Measurements from ENCODE around the gene CD2AP. TPM values are rescaled to one million over a fixed set of nuclear protein-coding genes. Genes with fewer than 3 reads are reported as not detected.
"Not testable (repeated sequence)": the region's sequence is repeated elsewhere in the genome, so short reads cannot be mapped to it uniquely, and the experiment has no call there.

The CD2AP gene
- 11.7 TPM for total RNA-seq
- long read RNA-seq, full-length matches to known transcripts, result 5 of 16 reads
- long read RNA-seq, partial matches to known transcripts, result 8 of 16 reads
- long read RNA-seq, other reads (novel, unspliced or antisense), result 3 of 16 reads

DNA sequence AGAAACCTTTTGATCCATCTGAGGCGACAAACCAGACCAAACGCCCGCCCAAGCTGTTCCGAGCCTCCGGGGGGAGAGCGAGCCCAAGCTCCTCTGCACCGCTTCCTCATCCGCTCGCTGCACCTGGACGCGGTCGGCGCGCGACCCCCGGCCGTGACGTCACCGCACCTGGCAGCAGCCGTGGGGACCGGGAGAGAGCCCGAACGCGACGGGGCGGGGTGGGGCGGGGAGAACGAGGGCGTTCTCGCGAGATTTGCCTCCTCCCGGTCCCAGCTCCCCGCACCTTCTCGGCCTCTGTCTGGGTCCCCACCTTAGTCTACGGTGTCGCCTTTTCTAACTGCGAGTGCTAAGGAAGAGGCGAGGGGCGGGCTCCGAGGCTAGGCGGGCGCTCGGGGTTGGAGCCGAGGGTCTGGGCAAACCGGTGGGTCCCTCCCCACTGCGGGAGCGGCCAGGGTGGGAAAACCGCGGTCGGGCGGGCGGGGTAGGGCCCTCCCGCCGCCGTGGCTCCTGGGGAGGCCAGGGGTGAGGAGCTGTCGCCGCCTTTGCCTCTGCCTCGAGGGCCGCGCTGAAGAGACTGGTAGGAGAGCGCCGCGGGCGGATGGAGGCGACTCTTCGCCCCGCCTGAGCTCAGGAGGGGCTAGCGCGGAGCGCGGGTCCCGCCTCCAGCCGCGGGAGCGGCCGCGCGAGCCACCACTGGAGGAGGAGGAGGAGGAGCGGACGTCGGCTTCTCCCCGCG, at the start of gene CD2AP:
Gene CD2AP, plus strand, starts transcription at position 293 of the 736 bp plus-strand sequence. CDS start 456 bp downstream, outside the sequence.
- intact Hi-C loops (cut with DNase I), result no loop called here
- peak; percentile 90 for DNase-seq (ENCODE audit: low spot score)

DNA sequence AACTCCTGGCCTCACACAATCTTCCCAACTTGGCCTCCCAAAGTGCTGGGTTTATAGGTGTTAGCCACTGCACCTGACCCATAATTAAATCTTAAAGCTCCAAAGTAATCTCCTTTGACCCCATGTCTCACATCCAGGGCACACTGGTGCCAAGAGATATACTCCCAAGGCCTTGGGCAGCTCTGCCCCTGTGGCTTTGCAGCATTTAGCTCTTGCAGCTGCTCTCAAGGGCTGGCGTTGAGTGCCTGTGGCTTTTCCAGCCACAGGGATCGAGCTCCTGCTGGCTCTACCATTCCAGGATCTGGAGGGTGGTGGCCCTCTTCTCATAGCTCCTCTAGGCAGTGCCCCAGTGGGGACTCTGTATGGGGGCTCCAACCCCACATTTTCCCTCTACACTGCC, 49.3 kb upstream of the CD2AP start:
- intact Hi-C loops (cut with DNase I), result no loop called here
- DNase-seq (ENCODE audit: low spot score), result no peak

- intact Hi-C loops (cut with DNase I), result no loop called here
These were observed 48.6 kb upstream of the CD2AP start for GRCh38 chr6:47428746-47429664.

DNA sequence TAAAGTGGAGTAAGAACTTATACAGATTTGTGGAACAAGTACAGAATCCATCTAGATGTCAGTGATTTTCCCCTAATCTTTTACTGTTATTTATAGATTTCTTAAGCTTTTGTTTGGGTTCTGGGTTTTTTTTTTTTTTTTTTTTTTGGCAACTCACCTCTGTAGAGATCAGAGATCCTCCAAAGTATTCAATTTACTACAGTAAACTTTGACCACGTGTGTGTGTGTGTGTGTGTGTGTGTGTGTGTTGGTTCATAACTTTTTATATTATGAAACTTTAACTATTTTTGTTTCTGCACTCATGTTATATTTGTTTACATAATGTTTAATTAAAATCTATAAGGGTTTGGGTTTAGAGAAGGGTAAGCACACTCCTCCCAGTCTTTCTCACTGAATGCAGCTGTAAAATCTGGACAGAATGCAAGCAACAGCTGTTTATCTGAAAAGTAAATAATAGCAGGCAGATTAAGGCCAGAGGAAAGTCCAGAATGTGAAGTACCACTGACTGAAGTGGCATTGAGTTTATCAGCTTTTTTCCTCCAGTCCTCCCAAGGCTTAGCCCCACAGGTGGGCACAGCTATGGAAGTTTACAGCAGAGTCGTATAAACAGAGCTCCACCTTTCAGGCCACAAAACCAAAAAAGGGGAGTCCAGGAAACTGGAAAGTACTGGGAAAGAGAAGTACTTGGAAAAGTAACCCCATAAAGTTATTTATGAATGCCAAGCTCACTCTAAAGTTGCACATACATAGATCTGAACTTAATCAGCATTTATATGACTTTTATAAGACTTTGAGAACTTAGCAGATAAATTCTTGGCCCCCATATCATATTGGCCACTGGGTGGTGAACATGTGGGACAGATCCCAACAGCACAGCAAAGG, 43.0 kb upstream of the CD2AP start:
- DNase-seq (ENCODE audit: low spot score), result no peak
- intact Hi-C loops (cut with DNase I), result no loop called here

More at GRCh38 chr6:47428746-47429664, 48.6 kb upstream of the CD2AP start:
- no peak for DNase-seq (ENCODE audit: low spot score)

- no peak for DNase-seq (ENCODE audit: low spot score)
- intact Hi-C loops (cut with DNase I), result no loop called here
These were observed 42.4 kb upstream of the CD2AP start for GRCh38 chr6:47435254-47435612.

- intact Hi-C loops (cut with DNase I), result no loop called here
- DNase-seq (ENCODE audit: low spot score), result no peak
These were observed 40.0 kb upstream of the CD2AP start for GRCh38 chr6:47437592-47437991.

DNA sequence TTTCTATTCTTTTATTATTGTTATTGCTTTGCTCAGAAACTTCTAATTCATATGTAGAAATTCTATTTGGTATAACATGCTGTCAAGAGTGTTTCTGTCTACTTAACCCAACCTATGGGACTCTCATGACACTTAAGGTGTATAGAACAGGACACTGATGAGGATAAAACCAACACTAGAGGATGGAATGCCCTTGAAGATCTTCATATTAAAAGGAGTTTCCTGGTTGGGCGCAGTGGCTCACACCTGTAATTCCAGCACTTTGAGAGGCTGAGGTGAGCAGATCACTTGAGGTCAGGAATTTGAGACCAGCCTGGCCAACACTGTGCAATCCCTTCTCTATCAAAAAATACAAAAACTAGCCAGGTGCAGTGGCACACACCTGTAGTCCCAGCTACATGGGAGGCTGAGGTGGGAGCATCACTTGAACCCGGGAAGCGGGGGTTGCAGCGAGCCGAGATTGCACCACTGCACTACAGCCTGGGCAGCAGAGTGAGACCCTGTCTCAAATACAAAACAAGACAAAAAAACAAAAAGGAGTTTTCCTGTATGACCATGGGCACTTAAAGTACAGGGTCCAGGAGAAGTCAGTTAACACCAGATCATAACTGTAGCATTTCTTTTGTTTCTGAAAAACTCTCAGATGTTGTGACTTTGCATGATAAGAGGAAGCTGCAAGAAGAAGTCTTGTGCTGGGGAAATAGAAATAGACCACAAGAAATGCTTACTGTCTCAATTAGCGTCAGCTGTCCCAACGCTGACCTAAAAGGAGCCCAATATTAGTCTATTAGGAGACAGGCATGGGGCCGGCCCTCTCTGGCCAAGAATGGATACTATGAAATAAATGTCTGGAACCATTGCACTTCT, 38.9 kb upstream of the CD2AP start:
- intact Hi-C loops (cut with DNase I), result no loop called here
- no peak for DNase-seq (ENCODE audit: low spot score)

GRCh38 chr6:47439348-47439668, 38.3 kb upstream of the CD2AP start:
- intact Hi-C loops (cut with DNase I), result no loop called here
- no peak for DNase-seq (ENCODE audit: low spot score)

DNA sequence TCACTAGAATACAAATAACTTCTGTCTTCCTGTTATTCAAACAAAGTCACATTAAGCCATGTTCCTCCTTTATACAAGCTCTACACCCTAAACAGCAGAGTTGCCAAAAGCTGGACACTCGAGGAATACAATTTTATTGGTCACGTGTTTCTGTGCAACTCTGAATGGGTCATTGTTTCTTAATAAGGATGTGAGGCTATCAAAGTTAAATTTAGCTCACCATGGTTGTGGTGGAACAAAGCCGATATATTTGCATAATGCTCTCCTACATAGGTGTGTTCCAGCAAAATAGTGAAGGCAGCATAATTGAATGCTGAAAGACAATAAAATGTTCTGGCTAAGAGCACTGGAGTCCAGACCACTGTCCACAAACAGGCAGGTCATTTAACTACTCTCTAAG, 36.9 kb upstream of the CD2AP start:
- intact Hi-C loops (cut with DNase I), result no loop called here
- no peak for DNase-seq (ENCODE audit: low spot score)

DNA sequence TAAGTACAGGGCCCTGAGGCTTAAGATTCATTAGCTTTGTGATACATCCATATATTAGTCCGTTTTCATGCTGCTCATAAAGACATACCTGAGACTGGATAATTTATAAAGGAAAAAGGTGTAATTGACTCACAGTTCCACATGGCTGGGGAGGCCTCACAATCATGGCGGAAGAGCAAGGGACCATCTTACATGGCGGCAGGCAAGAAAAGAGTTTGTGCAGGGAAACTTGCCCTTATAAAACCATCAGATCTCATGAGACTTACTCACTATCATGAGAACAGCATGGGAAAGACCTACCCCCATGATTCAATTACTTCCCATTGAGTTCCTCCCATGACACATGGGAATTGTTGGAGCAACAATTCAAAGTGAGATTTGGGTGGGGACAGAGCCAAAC, 32.6 kb upstream of the CD2AP start:
- intact Hi-C loops (cut with DNase I); DNase-seq (ENCODE audit: low spot score): not testable (repeated sequence)

- intact Hi-C loops (cut with DNase I), result no loop called here
- DNase-seq (ENCODE audit: low spot score), result no peak
These were observed 30.8 kb upstream of the CD2AP start for GRCh38 chr6:47446669-47447330.

GRCh38 chr6:47447722-47448121, 29.9 kb upstream of the CD2AP start:
- no peak for DNase-seq (ENCODE audit: low spot score)
- intact Hi-C loops (cut with DNase I), result no loop called here

DNA sequence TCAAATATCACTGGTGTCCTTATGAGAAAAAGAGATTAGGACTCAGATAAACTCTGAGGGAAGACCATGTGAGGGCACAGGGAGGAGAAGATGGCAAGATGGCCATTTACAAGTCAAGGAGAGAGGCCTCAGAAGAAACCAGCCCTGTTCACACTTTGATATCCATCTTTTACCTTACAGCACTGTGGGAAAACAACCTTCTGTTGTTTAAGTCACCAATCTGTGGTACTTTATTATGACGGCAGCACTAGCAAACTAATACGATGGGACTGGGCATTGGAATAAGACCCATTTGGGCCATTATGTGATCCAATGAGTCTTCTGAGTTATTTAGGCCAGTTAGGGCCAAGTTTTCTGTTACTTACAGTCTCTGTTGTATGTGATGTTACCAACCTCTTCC, 26.4 kb upstream of the CD2AP start:
- no peak for DNase-seq (ENCODE audit: low spot score)
- intact Hi-C loops (cut with DNase I), result no loop called here

- intact Hi-C loops (cut with DNase I), result no loop called here
- no peak for DNase-seq (ENCODE audit: low spot score)
These were observed 24.7 kb upstream of the CD2AP start for GRCh38 chr6:47452899-47453298.

DNA sequence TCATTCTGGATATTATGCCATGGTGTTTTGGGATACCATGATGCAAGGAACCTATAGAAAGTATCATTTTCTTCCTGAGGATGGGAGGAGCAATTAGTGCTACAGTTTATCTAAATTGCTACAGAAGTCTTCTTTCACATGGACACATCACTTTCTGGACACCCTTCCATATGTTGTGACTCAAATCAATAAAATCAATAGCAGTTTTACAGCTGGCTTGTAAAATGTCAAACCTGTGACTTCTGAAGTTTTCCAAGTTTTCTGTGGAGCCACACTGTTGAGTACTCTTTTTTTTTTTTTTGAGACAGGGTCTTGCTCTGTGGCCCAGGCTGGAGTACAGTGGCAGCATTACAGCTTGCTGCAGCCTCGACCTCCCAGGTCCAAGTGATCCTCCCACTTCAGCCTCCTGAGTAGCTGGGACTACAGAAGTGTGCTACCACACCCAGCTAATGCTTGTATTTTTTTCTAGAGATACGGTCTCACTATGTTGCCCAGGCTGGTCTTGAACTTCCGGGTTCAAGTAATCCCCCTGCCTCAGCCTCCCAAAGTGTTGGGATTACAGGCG, 24.1 kb upstream of the CD2AP start:
- intact Hi-C loops (cut with DNase I), result no loop called here
- DNase-seq (ENCODE audit: low spot score), result no peak

GRCh38 chr6:47454713-47455396, 22.7 kb upstream of the CD2AP start:
- no peak for DNase-seq (ENCODE audit: low spot score)
- intact Hi-C loops (cut with DNase I), result no loop called here

GRCh38 chr6:47455533-47456209, 21.9 kb upstream of the CD2AP start:
- no peak for DNase-seq (ENCODE audit: low spot score)
- intact Hi-C loops (cut with DNase I), result no loop called here
